HG03520 (cell line): ENCODE measurements around the gene ADRA2A.

ENCODE experiments used
- ATAC-seq: cut with Tn5 transposase; IDR thresholded peaks from one replicate; pipeline ENCODE4 v1.9.1; 2021; ENCODE audit warnings: mild to moderate bottlenecking, moderate library complexity; ENCODE audit not compliant: unreplicated experiment

The ADRA2A gene

DNA sequence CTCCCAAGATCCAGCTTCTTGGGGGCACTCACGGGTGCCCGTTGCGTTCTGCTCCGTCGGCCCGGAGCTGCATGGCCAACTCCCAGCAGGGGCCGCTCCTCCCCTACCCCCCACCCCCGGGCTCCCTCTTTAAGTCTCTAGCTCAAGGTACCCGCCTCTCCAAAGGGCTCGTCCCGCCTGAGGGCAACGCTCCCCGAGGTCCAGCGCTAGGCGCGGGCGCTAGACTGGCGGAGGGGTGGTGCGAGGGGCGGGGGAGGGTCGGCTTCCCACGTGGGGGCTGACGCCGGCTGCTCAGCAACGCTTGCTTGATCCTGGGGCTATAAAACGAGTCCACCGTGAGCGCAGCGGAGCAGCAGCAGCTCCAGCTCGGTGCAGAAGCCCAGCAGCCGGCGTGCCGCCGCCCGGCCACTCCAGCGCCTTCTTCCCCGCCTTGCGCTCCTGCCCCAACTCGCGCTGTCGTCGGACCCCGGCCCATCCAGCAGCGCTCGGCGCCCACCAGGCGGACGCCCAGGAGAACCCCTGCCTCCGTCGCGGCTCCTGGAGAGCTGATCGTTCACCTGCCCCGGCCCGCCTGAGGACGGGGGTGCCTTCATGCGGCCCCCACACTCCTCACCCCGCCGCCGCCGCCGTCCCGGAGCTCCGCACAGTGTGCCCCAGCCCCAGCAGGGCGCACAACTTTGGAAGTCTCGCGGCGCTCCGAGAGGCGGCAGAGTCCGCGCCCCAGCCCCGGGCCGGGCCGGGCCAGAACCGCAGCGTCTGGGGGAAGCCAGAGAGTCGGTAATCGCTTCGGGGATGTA lies at the start of gene ADRA2A:
Gene ADRA2A, plus strand, starts transcription at position 348 of the 797 bp plus-strand sequence. CDS start 968 bp downstream, outside the sequence.
- ATAC-seq = peak; percentile 22

DNA sequence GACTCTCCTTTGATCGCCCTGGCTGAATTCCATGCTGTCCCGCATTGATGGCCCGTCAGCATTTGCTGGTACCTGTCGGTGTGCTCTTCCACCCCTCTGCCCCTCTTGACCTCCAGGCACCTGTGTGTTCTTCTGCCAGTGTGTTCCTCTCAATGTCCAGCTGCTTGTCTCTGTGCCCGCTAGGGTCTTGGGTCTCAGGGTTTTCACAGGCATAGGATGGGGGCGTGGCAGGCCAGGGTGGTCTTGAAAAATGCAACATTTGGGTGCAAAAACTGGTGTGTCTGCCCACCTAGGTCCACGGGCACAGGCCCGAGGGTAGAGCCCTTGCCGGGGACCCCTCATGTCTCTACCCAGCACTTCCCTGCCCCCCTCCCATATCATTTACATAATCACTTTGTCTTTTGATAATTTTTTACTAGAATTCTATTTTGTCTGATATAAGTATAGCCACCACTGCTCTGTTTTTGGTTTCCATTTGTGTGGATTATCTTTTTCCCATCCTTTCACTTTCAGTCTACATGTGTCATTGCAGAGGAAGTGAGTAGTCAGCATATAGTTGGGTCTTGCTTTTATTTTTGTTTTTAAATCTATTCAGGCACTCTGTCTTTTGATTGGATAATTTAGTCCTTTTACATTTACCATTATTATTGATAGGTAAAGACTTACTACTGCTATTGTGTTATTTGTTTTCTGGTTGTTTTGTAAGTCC lies 46.6 kb upstream of the ADRA2A start:
- no peak for ATAC-seq

DNA sequence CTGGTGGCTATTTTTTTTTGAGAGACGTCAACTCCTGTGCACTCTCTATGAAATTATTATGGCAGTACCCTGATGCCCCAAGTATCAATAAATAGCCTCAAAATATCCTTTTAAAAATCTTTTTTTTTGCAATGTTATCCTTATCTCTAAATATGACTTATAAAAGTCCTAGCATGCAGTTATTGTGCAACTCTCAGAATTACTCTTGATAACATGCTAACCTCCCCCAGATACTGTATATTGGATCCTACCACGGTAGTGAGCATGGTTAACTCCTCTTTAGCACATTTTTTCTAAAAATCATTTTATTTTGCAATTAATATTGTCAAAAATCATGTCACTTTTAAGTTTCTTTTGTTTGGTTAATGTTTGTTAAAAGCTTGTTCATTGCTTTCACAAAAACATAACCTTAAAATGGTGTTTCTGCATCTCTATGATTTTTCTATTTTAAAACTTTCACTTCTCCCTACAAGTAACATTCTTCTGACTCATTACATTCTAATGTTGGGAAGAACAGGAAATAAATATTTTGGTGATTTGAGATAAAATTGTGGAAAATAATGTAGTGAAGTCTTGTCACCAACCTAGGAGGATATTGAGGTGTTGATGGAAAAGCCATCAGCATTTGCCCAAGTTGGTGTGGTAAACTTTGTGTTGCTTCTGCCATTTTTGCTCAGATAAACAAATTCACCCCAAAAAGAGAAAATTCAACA lies 42.1 kb upstream of the ADRA2A start:
- ATAC-seq = no peak

DNA sequence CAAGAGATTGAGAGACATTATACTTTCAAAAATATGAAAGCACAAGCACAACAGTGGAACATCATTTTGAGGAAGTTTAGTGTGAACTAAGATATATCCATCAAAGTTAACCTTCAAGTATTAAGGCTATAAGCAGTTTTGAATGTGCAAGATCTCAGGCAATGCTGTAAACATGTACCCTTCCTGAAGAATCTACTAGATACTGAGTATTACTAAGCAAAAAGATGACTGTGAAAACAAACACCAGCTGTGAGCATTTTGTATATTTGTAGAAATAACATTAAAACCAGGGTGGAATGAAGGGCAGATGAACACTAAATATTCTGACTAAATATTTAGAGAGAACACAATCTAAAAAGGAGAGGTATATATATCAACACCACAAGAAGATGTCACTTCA lies 41.3 kb upstream of the ADRA2A start:
- ATAC-seq = no peak

DNA sequence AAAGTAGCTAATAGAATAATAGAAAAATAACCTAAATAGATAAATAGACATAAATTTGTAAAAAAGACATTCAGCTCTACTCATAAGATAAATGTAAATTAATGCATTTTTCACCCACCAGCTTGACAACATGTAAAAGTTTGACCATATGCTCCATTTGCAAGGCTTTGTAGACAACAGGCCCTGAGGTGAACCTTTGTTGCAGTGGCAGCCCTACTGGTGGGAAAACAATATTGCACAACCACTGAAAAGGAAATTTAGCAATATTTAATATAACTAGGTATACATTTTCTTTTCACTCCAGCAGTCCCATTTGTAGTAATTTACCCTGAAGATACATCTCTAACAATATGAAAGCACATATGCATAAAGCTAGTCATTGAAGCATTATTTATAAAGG lies 39.0 kb upstream of the ADRA2A start:
- no peak for ATAC-seq

DNA sequence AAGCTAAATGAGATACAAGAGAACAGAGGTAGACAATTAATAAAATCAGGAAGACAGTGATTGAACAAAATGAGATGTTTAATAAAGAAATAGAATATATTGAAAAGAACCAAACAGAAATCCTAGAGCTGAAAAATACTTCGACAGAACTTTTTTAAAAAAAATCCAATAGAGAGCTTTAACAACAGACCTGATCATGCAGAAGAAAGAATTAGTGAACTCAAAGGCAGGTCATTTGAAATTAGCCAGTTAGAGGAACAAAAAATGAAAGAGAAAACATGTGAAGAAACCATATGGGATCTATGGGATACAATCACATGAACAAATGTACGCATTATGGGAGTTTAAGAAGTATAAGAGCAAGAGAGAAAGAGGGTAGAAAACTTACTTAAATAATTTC lies 37.3 kb upstream of the ADRA2A start:
- ATAC-seq = no peak

DNA sequence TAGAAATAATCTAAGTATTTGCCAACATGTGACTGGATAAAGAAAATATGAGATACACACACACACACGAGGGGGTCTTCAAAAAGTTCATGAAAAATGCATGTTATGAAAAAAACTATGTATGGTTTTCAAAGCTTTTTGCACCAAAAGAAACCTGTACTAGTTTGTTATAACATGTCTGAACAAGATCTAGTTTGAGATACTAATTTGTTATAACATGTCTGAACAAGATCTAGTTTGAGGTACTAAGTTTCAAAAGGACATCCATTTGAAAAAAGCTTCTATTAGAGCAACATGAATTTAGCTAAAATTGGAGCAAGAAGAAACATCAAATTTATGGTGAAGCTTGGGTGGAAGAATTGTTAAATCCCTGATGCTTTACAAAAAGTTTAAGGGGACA lies 19.8 kb upstream of the ADRA2A start:
- ATAC-seq = no peak

DNA sequence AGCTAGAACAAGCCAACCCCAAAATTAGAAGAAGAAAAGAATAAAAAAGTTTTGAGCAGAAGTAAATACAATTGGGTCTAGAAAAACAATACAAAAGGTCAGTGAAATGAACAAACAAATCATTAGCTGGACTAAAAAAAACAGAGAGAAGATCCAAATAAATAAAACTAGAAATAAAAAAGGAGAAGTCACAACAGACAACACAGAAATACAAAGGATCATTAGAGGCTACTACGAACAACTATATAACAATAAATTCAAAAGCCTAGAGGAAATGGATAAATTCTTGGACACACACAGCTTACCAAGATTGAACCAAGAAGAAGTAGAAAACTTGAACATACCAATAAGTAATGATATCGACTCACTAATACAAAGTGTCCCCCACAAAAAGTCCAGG lies 13.4 kb upstream of the ADRA2A start:
- no peak for ATAC-seq

DNA sequence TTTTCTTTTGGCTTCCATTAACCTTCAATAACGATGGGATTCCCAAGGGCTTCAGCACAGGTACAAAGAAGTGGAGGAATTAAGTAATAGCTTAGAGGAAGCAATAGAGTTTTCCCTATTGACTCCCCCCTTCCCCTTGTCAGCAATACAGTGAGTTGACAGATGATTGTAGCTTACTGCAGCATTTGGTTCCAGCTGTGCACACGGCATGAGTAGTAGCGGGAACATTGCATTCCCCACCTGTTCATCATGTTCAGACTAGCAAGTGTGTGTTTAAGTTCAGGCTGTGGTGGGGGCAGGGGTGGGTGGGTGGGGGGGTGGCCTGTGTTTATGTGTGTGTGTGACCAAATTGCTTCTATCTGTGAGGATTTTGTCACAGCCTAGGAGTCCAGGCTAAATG lies 4.6 kb upstream of the ADRA2A start:
- no peak for ATAC-seq

DNA sequence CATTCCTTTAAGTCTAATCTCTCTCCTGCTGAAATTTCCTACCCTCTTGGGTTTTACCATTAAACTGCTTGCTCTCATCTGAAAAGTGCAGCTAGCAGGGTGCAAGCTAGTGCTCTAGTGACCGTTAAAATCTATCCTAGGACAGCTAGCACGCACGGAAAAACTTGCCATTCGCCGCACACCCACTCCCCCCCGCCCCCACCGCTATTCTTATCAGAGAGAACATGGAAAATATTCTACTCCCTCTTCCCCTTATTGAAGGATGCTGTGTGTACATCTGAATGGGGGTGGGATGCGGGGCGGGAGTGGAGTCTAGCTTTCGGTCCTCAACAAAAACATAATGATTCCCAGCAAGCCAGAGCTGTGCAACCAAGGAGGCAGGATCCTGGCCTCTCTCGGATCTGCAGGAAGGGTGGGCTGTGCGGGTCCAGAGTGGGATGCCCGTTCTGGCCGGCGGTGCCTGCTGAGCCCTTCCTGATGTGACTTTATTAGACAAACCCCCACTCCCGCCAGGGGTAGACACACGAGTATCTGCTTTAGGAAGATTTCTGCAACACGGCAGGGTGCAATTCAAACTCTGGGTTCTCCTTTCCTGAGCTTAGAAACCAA lies 1.1 kb upstream of the ADRA2A start:
- ATAC-seq = no peak

DNA sequence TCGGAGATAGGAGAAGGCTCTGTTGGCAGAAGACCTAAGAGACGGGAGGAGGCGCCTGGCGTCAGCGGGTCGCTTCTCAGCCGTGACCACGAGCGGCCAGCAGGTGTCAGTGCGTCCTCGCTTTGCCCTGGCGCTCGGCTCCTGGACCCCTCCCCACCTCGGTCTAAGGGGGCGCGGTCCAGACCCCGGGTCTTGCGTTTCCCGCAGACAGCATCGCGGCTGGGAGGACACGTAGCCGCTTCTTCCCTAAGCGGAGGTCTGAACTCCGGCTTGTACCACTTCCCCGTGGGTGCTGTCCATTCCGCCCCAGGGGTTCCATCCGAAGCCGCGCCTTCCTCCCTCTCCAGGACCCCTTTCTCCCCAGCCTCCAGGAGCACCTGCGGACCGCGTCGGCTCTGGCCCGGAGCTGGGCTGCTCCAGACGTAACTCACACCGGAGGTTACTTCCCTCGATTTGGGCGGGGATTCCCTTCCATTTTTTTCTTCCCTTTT lies 593 bp upstream of the ADRA2A start:
- peak; percentile 65 for ATAC-seq

DNA sequence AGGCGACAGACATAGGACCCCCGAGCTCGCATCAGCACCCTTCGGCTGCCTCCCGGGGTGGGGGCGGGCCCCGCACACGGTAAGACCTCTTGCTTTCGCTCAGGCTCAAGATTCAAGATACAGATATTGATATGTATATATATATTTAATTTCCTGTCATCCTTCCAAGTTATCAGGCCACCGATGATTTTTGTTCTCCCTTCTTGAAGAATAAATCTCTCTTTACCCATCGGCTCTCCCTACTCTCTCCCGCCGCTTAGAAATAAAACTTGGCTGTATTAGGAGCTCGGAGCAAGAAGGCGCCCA lies 603 bp downstream of the ADRA2A start:
- ATAC-seq = no peak

DNA sequence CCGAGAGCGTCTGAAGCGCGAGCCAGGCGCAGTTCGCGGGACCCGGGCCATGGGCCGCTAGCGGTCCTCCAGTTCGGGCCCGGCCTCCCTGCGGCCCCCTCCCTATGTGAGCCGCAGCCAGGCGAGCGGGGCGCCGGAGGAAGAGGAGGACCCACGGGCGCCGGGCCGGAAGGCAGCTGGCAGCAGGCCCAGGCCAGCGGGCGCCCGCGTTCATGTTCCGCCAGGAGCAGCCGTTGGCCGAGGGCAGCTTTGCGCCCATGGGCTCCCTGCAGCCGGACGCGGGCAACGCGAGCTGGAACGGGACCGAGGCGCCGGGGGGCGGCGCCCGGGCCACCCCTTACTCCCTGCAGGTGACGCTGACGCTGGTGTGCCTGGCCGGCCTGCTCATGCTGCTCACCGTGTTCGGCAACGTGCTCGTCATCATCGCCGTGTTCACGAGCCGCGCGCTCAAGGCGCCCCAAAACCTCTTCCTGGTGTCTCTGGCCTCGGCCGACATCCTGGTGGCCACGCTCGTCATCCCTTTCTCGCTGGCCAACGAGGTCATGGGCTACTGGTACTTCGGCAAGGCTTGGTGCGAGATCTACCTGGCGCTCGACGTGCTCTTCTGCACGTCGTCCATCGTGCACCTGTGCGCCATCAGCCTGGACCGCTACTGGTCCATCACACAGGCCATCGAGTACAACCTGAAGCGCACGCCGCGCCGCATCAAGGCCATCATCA lies 1.1 kb downstream of the ADRA2A start:
- no peak for ATAC-seq

DNA sequence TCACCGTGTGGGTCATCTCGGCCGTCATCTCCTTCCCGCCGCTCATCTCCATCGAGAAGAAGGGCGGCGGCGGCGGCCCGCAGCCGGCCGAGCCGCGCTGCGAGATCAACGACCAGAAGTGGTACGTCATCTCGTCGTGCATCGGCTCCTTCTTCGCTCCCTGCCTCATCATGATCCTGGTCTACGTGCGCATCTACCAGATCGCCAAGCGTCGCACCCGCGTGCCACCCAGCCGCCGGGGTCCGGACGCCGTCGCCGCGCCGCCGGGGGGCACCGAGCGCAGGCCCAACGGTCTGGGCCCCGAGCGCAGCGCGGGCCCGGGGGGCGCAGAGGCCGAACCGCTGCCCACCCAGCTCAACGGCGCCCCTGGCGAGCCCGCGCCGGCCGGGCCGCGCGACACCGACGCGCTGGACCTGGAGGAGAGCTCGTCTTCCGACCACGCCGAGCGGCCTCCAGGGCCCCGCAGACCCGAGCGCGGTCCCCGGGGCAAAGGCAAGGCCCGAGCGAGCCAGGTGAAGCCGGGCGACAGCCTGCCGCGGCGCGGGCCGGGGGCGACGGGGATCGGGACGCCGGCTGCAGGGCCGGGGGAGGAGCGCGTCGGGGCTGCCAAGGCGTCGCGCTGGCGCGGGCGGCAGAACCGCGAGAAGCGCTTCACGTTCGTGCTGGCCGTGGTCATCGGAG lies 1.8 kb downstream of the ADRA2A start:
- no peak for ATAC-seq

DNA sequence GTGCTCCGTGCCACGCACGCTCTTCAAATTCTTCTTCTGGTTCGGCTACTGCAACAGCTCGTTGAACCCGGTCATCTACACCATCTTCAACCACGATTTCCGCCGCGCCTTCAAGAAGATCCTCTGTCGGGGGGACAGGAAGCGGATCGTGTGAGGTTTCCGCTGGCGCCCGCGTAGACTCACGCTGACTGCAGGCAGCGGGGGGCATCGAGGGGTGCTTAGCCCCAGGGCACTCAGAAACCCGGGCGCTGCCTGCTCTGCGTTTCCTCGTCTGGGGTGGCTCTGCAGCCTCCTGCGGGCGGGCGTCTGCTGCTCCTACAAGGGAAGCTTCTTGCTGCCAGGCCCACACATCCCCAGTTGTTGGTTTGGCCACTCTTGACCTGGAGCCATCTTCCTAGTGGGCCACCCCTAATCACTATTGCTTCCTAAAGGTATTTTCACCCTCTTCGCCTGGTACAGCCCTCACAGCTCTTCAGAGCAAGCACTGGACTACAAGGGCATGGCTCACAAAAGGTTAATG lies 2.5 kb downstream of the ADRA2A start:
- no peak for ATAC-seq

DNA sequence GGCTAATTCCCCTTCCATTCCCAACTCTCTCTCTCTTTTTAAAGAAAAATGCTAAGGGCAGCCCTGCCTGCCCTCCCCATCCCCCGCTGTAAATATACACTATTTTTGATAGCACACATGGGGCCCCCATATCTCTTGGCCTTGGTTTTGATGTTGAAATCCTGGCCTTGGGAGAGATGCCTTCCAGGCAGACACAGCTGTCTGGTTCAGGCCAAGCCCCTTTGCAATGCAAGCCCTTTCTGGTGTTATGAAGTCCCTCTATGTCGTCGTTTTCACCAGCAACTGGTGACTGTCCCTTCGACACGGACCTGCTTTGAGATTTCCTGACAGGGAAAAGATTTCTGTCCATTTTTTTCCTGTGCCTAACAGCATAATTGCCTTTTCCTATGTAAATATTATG lies 3.0 kb downstream of the ADRA2A start:
- no peak for ATAC-seq

DNA sequence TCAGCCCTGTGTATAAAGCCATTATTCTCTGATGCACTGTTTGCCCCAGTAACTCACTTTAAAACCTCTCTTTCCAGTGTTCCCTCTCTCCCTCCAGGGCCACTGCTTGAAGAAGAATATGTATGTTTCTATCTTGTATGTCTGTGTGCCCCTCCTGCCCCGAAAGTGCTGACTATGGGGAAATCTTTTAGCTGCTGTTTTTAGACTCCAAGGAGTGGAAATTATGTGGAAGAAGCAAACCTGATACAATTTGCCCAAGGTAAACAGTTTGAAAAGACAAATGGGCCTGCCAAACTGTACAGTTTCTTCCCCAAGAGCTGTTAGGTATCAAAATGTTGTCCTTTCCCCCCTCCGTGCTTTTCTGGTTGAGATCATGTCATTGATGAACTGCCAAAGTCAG lies 3.4 kb downstream of the ADRA2A start:
- ATAC-seq = no peak

DNA sequence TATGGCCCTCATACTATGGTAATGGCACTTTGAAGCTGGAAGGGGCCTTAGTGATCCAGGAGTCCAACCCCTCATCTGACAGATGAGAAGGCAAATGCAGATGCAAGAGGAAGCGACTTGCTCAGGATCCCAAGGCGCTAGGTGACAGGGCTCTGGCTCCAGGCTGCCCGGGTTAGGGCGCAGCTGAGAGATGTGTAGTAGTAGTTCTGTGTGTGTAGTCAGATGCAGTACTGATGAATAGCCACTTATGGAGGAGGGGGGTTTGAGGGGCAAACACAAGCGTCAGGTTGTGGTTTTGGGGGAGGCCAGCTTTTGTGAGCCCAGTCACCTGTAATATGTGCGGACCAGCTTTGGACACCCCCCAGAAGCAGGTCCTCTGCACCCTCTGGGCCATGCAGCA lies 4.8 kb downstream of the ADRA2A start:
- ATAC-seq = no peak

DNA sequence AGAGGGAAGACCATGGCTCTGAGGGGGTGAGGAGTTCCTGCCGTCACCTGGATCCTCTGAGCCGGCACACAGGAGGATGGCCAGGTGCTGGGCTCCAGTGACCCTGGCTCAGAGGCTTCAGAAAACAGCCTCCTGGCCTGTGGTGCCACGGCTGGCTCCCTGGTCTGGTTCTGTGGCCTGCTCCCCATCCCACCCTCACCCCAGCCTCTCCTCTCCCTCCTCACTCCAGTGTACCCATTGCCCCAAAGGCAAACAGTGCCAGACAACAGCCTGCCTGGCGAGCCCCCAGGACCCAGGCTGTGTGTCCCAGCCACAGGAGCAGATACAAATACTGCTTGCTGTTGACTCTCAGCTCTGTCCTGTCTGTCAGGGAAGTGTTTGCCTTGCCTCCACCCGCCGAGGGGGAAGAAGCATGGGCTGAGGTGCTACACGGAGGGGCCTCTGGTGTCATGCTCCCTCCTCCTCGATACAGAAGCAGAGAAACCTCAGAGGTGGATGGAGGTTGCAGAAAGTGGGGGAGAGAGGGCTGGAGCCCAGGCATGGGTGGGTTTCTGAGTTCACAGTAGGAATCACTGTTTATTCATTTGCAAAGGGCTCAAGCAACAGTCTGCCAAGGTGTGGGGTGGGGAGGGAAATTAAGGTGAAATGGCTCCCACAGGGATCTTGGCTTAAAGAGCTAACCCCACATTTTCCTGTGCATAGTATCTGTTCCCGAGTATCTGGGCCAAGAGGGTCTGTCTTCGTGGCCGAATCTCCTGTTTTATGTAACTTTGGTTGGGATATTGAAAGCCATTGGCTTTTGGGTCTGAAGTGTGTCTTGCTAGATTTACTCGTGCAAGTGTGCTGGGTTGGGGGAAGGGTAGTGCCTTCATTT lies 5.5 kb downstream of the ADRA2A start:
- ATAC-seq = no peak
